ENCODE measurements around the gene PDZD8. TPM values are rescaled to one million over a fixed set of nuclear protein-coding genes. Genes with fewer than 3 reads are reported as not detected.
"Not testable (repeated sequence)": the region's sequence is repeated elsewhere in the genome, so short reads cannot be mapped to it uniquely, and the experiment has no call there.

PDZD8 gene
- total RNA-seq, 1 experiment from 2014 or later: 13.6 TPM

GRCh38 chr10:117239721-117240620 is 135.3 kb downstream of the PDZD8 start:
- Histone ChIP-seq H3K4me3 (ENCODE audit: low read length) (no peak overlapping the region), H3K4me2 (ENCODE audit: low read length) (no peak overlapping the region), H3K4me1 (ENCODE audit: insufficient read depth, low read length) (no peaks in the 10 kb centered on the region), H2AFZ (ENCODE audit: low read length) (no peak overlapping the region), H3K9ac (ENCODE audit: low read length) (no peak overlapping the region), H3K36me3 (ENCODE audit: low read depth, low read length) (no peaks in the 10 kb centered on the region), H3K27me3 (ENCODE audit: low read length) (peaks cover 5% of the 10 kb centered on the region; the same call in 1 of the 2 replicates), H3K27ac (ENCODE audit: low read length) (no peak overlapping the region), H3K9me3 (ENCODE audit: low read length) (no peaks in the 10 kb centered on the region), H3K9me2 (replicated peaks; ENCODE audit: low read length) (no peaks in the 10 kb centered on the region), H3K79me2 (ENCODE audit: low read length) (no peaks in the 10 kb centered on the region), H4K20me1 (ENCODE audit: low read length) (no peaks in the 10 kb centered on the region), H3F3A (ENCODE audit: low read length, unreplicated experiment) (no peaks in the 10 kb centered on the region)
- no peak for TF ChIP-seq CTCF (conservative IDR thresholded peaks at IDR 0.05; ENCODE audit: low read depth, low read length)
- TF ChIP-seq EZH2 (IDR thresholded peaks at IDR 0.05; ENCODE audit: low read length, unreplicated experiment): no peak
- no peak for TF ChIP-seq EZH2phosphoT487 (IDR thresholded peaks at IDR 0.05; ENCODE audit: borderline replicate concordance, low read length)
- no TSS peak for BruUV-seq (replicated peaks)
- intact Hi-C loops (cut with micrococcal nuclease): no loop called here
- ATAC-seq (no peak), DNase-seq (no peak)
- ChIA-PET POLR2A (ENCODE audit: unreplicated experiment) (no interaction called here), CTCF (no interaction called here)

- DNase-seq (no peak), ATAC-seq (no peak)
- ChIA-PET CTCF (no interaction called here), POLR2A (ENCODE audit: unreplicated experiment) (no interaction called here)
- Histone ChIP-seq H2AFZ (ENCODE audit: low read length) (no peak overlapping the region), H3K27me3 (ENCODE audit: low read length) (peaks cover 10% of the 10 kb centered on the region; the same call in 1 of the 2 replicates), H3K27ac (ENCODE audit: low read length) (no peak overlapping the region), H3K4me2 (ENCODE audit: low read length) (no peak overlapping the region), H3K4me1 (ENCODE audit: insufficient read depth, low read length) (no peaks in the 10 kb centered on the region), H4K20me1 (ENCODE audit: low read length) (no peaks in the 10 kb centered on the region), H3K9me2 (replicated peaks; ENCODE audit: low read length) (no peaks in the 10 kb centered on the region), H3K36me3 (ENCODE audit: low read depth, low read length) (no peaks in the 10 kb centered on the region), H3F3A (ENCODE audit: low read length, unreplicated experiment) (no peaks in the 10 kb centered on the region), H3K9ac (ENCODE audit: low read length) (no peak overlapping the region), H3K79me2 (ENCODE audit: low read length) (no peaks in the 10 kb centered on the region), H3K9me3 (ENCODE audit: low read length) (no peaks in the 10 kb centered on the region), H3K4me3 (ENCODE audit: low read length) (no peak overlapping the region)
- intact Hi-C loops (cut with micrococcal nuclease): no loop called here
- BruUV-seq (replicated peaks): no TSS peak
- no peak for TF ChIP-seq EZH2 (IDR thresholded peaks at IDR 0.05; ENCODE audit: low read length, unreplicated experiment)
- no peak for TF ChIP-seq CTCF (conservative IDR thresholded peaks at IDR 0.05; ENCODE audit: low read depth, low read length)
- TF ChIP-seq EZH2phosphoT487 (IDR thresholded peaks at IDR 0.05; ENCODE audit: borderline replicate concordance, low read length): no peak
Observed at GRCh38 chr10:117239051-117239450, 136.2 kb downstream of the PDZD8 start.

- H3K4me1 ChIP-seq (ENCODE audit: insufficient read depth, low read length): no peaks in the 10 kb centered on the region
- no peak overlapping the region for H3K9ac ChIP-seq (ENCODE audit: low read length)
- ATAC-seq (no peak), DNase-seq (no peak)
- ChIA-PET POLR2A (ENCODE audit: unreplicated experiment) (no interaction called here), CTCF (no interaction called here)
- intact Hi-C loops (cut with micrococcal nuclease): no loop called here
- no peaks in the 10 kb centered on the region for H3K9me3 ChIP-seq (ENCODE audit: low read length)
- H3K9me2 ChIP-seq (replicated peaks; ENCODE audit: low read length): no peaks in the 10 kb centered on the region
- H3K36me3 ChIP-seq (ENCODE audit: low read depth, low read length): no peaks in the 10 kb centered on the region
- H2AFZ ChIP-seq (ENCODE audit: low read length): no peak overlapping the region
- no peak overlapping the region for H3K4me3 ChIP-seq (ENCODE audit: low read length)
- TF ChIP-seq CTCF (conservative IDR thresholded peaks at IDR 0.05; ENCODE audit: low read depth, low read length) (no peak), EZH2 (IDR thresholded peaks at IDR 0.05; ENCODE audit: low read length, unreplicated experiment) (no peak), EZH2phosphoT487 (IDR thresholded peaks at IDR 0.05; ENCODE audit: borderline replicate concordance, low read length) (no peak)
- no TSS peak for BruUV-seq (replicated peaks)
- H3F3A ChIP-seq (ENCODE audit: low read length, unreplicated experiment): no peaks in the 10 kb centered on the region
- H3K27ac ChIP-seq (ENCODE audit: low read length): no peak overlapping the region
- H3K79me2 ChIP-seq (ENCODE audit: low read length): no peaks in the 10 kb centered on the region
- no peak overlapping the region for H3K4me2 ChIP-seq (ENCODE audit: low read length)
- H3K27me3 ChIP-seq (ENCODE audit: low read length): peaks cover 10% of the 10 kb centered on the region; the same call in 1 of the 2 replicates
- no peaks in the 10 kb centered on the region for H4K20me1 ChIP-seq (ENCODE audit: low read length)
Observed at GRCh38 chr10:117237401-117237991, 137.7 kb downstream of the PDZD8 start.

GRCh38 chr10:117230107-117230506 is 145.1 kb downstream of the PDZD8 start:
- H3K27me3 ChIP-seq (ENCODE audit: low read length); H2AFZ ChIP-seq (ENCODE audit: low read length); ATAC-seq; POLR2A ChIA-PET (ENCODE audit: unreplicated experiment); H3K4me3 ChIP-seq (ENCODE audit: low read length); H3K4me1 ChIP-seq (ENCODE audit: insufficient read depth, low read length); H3K9ac ChIP-seq (ENCODE audit: low read length); H3K4me2 ChIP-seq (ENCODE audit: low read length); H4K20me1 ChIP-seq (ENCODE audit: low read length); H3F3A ChIP-seq (ENCODE audit: low read length, unreplicated experiment); H3K9me2 ChIP-seq (replicated peaks; ENCODE audit: low read length); H3K27ac ChIP-seq (ENCODE audit: low read length); H3K79me2 ChIP-seq (ENCODE audit: low read length); intact Hi-C loops (cut with micrococcal nuclease); DNase-seq; H3K9me3 ChIP-seq (ENCODE audit: low read length); BruUV-seq (replicated peaks); H3K36me3 ChIP-seq (ENCODE audit: low read depth, low read length): not testable (repeated sequence)
- CTCF ChIA-PET: interaction anchor here (0.5 kb wide), 1 partner anchor 89 kb away, joined by 4 read pairs; no protein-coding TSS in a partner anchor
